Endodermal cell (in vitro differentiated cells): ENCODE results near the gene PRPF39. TPM values are rescaled to one million over a fixed set of nuclear protein-coding genes. Genes with fewer than 3 reads are reported as not detected.
A peak's percentile ranks its signal among the peaks of the same experiment; 100 is the strongest.

Experiments
- DNase-seq: peaks from one replicate; pipeline ENCODE4 v3.0.0-alpha.2; 2017
- H3K27ac ChIP-seq: 2 replicates; pipeline ENCODE4 v1.5.1; 2013; ENCODE audit warnings: mild to moderate bottlenecking, low read depth, low read length, moderate library complexity
- H3K27me3 ChIP-seq: 2 replicates; pipeline ENCODE4 v1.6.1; 2013; ENCODE audit warnings: mild to moderate bottlenecking, low read length, moderate library complexity; ENCODE audit not compliant: insufficient read depth, control insufficient read depth, poor library complexity, severe bottlenecking
- H3K36me3 ChIP-seq: 2 replicates; pipeline ENCODE4 v1.7.0; 2013; ENCODE audit warnings: mild to moderate bottlenecking, low read length, moderate library complexity; ENCODE audit not compliant: control insufficient read depth, insufficient read depth
- H3K4me1 ChIP-seq: one replicate; pipeline ENCODE4 v1.7.0; 2013; ENCODE audit warnings: low read length; ENCODE audit not compliant: control insufficient read depth, insufficient read depth
- H3K4me3 ChIP-seq: 2 replicates; pipeline ENCODE4 v1.5.1; 2013; ENCODE audit warnings: mild to moderate bottlenecking, low read length, moderate library complexity
- H3K9ac ChIP-seq: 2 replicates; pipeline ENCODE4 v1.6.1; 2013; ENCODE audit warnings: mild to moderate bottlenecking, low read length, moderate library complexity; ENCODE audit not compliant: poor library complexity, severe bottlenecking; ENCODE audit errors: extremely low read depth
- H3K9me3 ChIP-seq: 2 replicates; pipeline ENCODE4 v1.6.1; 2013; ENCODE audit warnings: mild to moderate bottlenecking, low read length, moderate library complexity; ENCODE audit not compliant: control insufficient read depth
- H3K27ac Mint-ChIP-seq: 2 replicates; pipeline ENCODE4 v1.8.0; 2020; ENCODE audit warnings: mixed read lengths
- H3K27me3 Mint-ChIP-seq: 2 replicates; pipeline ENCODE4 v1.8.0; 2021; ENCODE audit warnings: mild to moderate bottlenecking, mixed read lengths; ENCODE audit not compliant: insufficient read depth
- H3K36me3 Mint-ChIP-seq: 2 replicates; pipeline ENCODE4 v1.8.0; 2020; ENCODE audit warnings: low read depth, mixed read lengths
- H3K4me1 Mint-ChIP-seq: 2 replicates; pipeline ENCODE4 v1.8.0; 2020; ENCODE audit warnings: mixed read lengths
- H3K4me3 Mint-ChIP-seq: 2 replicates; pipeline ENCODE4 v1.8.0; 2020; ENCODE audit warnings: mild to moderate bottlenecking, moderate library complexity, mixed read lengths
- H3K9me3 Mint-ChIP-seq: 2 replicates; pipeline ENCODE4 v1.8.0; 2020; ENCODE audit warnings: mild to moderate bottlenecking, mixed read lengths
- WGBS, 2 experiments: methylation state at CpG; one replicate each; pipeline versions ENCODE4 v1.1.5 to v1.1.7; 2013; ENCODE audit warnings: missing lambda C conversion rate in 2 of 2, mixed read lengths in 1 of 2; ENCODE audit not compliant: insufficient coverage in 1 of 2, insufficient read length in 1 of 2; 5-methylcytosine and 5-hydroxymethylcytosine counted together
- total RNA-seq, 2 donors: library from RNA; stranded (reverse); fragmentation: NEBNext Ultra II Directional in 1 of 2; extraction: Animal tissue kit (Norgen Biotek cat#: 25700) in 1 of 2; gene quantifications; 2 replicates in 1 of 2; 3 replicates in 1 of 2; pipeline ENCODE4 v1.2.1, GENCODE V29; 2021
- TF ChIP-seq, protein P1 (sequence below): fragments of 200-600 bp; sonication (generic); conservative IDR thresholded peaks from 2 replicates; pipeline ENCODE4 v1.5.0; 2021; ENCODE audit warnings: antibody characterized with exemption, mild to moderate bottlenecking

The PRPF39 gene
- total RNA-seq, 2 donors from 2014 or later: 50.7 to 50.8 TPM

DNA sequence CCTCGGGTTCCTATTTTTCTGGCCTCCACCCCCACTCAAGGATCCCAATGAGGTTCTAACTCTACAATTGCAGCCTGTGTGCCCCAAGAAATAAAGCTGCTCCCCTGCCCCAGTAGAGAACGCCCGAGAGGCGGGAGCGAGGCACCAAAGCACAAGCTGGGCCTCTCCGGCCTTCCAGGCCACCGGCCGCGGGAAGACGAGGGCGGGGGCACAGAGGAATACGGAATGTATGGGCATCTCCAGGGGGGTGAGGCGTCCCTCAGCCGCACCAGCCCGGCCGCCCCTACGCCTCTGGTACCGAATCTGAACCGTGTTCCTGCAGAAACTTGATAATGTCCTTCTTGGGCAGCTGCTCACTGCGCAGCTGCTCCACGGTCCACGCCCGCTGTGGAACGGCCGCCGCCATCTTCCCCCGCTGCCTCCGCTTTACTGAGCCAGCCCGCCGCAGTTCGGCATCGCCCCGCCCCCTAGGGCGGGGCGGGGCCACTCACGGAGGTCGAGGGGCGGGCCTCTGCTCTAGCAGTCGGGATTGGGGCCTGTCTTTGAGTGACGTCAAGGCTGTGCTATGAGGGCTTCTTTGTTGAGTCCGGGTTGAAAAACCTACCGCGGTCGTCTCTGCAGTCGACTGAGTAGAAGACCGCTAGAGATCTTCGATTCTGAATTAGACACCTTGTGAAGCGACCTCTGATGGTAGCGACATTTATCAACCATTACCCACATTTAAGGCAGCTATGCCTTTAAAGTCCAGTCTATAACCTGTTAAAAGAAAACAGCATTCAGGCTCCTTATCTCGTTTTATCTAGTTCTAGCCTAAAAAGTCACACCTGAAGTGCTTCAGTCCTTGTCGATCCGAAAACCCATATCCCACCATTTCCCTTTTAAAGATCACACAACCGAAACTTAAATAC, 50.4 kb downstream of the PRPF39 start, which contains the start of gene FKBP3:
Gene FKBP3 (minus strand): TSS at position 431 of the 908 bp plus-strand sequence. CDS start 25 bp downstream, at position 406.
- no peaks in the 10 kb centered on the region for H3K9me3 ChIP-seq
- H3K36me3 ChIP-seq: peaks cover 14% of the 10 kb centered on the region
- peak within 1 kb of the TSS; percentile 100 for H3K27ac Mint-ChIP-seq
- no peaks in the 10 kb centered on the region for H3K27me3 Mint-ChIP-seq
- peak; percentile 98 for DNase-seq
- H3K4me3 ChIP-seq: peak within 1 kb of the TSS; percentile 99
- H3K4me1 Mint-ChIP-seq: peaks cover 22% of the 10 kb centered on the region
- H3K9ac ChIP-seq: peak within 1 kb of the TSS; percentile 89
- peak within 1 kb of the TSS; percentile 96 for H3K27ac ChIP-seq
- no peaks in the 10 kb centered on the region for H3K27me3 ChIP-seq
- WGBS, 2 experiments: 0% methylated on average over 18 to 53 of the region's 53 CpGs
- TF ChIP-seq, protein P1, sequence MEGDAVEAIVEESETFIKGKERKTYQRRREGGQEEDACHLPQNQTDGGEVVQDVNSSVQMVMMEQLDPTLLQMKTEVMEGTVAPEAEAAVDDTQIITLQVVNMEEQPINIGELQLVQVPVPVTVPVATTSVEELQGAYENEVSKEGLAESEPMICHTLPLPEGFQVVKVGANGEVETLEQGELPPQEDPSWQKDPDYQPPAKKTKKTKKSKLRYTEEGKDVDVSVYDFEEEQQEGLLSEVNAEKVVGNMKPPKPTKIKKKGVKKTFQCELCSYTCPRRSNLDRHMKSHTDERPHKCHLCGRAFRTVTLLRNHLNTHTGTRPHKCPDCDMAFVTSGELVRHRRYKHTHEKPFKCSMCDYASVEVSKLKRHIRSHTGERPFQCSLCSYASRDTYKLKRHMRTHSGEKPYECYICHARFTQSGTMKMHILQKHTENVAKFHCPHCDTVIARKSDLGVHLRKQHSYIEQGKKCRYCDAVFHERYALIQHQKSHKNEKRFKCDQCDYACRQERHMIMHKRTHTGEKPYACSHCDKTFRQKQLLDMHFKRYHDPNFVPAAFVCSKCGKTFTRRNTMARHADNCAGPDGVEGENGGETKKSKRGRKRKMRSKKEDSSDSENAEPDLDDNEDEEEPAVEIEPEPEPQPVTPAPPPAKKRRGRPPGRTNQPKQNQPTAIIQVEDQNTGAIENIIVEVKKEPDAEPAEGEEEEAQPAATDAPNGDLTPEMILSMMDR: peak; percentile 48
- peaks cover 4% of the 10 kb centered on the region for H3K36me3 Mint-ChIP-seq
- peaks cover 2% of the 10 kb centered on the region for H3K4me1 ChIP-seq
- peak within 1 kb of the TSS; percentile 97 for H3K4me3 Mint-ChIP-seq
- no peaks in the 10 kb centered on the region for H3K9me3 Mint-ChIP-seq

DNA sequence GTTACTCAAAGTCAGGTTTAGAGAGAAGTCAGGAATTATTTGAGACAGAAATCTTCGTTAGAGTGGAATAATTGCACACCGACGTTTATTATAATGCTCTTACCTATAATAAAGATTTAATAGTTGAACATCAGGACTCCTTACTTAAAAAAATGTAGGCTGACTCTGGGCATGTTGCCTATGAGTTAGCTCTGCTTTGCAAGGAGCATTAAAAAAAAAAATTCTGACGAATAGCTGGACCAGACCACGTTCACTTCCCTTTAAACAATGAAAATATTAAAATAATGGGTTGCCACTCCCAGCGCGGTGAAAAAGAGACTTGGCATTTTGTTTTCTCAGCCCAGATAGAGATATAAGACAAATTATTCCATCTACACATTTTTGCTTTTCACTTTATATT, 51.2 kb downstream of the PRPF39 start:
- H3K4me1 Mint-ChIP-seq: peaks cover 22% of the 10 kb centered on the region
- Histone ChIP-seq H3K27ac (peak overlapping the region; percentile 60), H3K4me3 (peak overlapping the region; percentile 99), H3K9me3 (no peaks in the 10 kb centered on the region), H3K4me1 (no peaks in the 10 kb centered on the region), H3K9ac (peak overlapping the region; percentile 89), H3K36me3 (peaks cover 6% of the 10 kb centered on the region), H3K27me3 (no peaks in the 10 kb centered on the region)
- peak overlapping the region; percentile 97 for H3K4me3 Mint-ChIP-seq
- H3K27me3 Mint-ChIP-seq: no peaks in the 10 kb centered on the region
- TF ChIP-seq, protein P1: no peak
- DNase-seq: no peak
- no peaks in the 10 kb centered on the region for H3K9me3 Mint-ChIP-seq
- H3K36me3 Mint-ChIP-seq: peaks cover 2% of the 10 kb centered on the region
- peak overlapping the region; percentile 97 for H3K27ac Mint-ChIP-seq
- 0 to 3% methylated on average over 3 to 4 of the region's 7 CpGs for WGBS, 2 experiments

DNA sequence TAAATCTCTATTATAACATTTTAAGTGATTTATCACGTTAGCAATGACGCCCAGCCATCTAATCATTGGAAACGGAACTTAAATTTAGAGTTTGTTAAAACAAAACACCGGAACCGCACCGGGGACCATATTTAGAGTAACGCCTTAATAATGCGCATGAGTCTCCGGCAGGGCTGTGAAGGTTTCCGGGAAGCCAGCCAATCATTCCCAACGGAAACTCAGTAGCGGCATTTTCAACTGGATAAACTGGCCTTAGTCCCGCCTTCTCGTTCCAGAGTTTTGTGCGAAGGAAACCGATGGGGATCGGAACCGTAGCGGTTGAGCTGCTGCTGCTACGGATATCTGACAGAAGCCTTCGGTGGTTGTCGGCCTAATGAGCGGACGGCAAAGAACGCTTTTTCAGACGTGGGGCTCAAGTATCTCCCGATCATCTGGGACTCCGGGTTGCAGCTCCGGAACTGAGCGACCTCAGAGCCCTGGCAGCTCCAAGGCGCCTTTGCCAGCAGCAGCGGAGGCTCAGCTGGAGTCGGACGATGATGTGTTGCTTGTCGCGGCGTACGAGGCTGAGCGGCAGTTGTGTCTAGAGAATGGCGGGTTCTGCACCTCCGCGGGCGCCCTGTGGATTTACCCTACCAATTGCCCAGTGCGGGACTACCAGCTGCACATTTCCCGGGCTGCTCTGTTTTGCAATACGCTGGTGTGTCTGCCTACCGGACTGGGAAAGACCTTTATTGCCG, 51.9 kb downstream of the PRPF39 start, which contains the start of gene FANCM:
Gene FANCM (plus strand): TSS at position 272 of the 737 bp plus-strand sequence. CDS start 102 bp downstream, at position 374.
- peak within 1 kb of the TSS; percentile 89 for H3K9ac ChIP-seq
- Mint-ChIP-seq H3K4me1 (peaks cover 22% of the 10 kb centered on the region), H3K9me3 (no peaks in the 10 kb centered on the region), H3K27ac (peak within 1 kb of the TSS; percentile 97), H3K27me3 (no peaks in the 10 kb centered on the region), H3K36me3 (peaks cover 6% of the 10 kb centered on the region), H3K4me3 (peak within 1 kb of the TSS; percentile 97)
- peak within 1 kb of the TSS; percentile 77 for H3K27ac ChIP-seq
- H3K4me3 ChIP-seq: peak within 1 kb of the TSS; percentile 99
- TF ChIP-seq, protein P1: no peak
- H3K9me3 ChIP-seq: no peaks in the 10 kb centered on the region
- no peaks in the 10 kb centered on the region for H3K27me3 ChIP-seq
- no peaks in the 10 kb centered on the region for H3K36me3 ChIP-seq
- 0 to 1% methylated on average over 41 to 48 of the region's 48 CpGs for WGBS, 2 experiments
- DNase-seq: peak; percentile 96
- H3K4me1 ChIP-seq: no peaks in the 10 kb centered on the region
